ENCODE data around the gene BCAN.

The BCAN gene

GRCh38 chr1:156681196-156681960 is 39.5 kb downstream of the BCAN start:
- intact Hi-C loops (cut with DNase I) = no loop called here
- no peak for DNase-seq

DNA sequence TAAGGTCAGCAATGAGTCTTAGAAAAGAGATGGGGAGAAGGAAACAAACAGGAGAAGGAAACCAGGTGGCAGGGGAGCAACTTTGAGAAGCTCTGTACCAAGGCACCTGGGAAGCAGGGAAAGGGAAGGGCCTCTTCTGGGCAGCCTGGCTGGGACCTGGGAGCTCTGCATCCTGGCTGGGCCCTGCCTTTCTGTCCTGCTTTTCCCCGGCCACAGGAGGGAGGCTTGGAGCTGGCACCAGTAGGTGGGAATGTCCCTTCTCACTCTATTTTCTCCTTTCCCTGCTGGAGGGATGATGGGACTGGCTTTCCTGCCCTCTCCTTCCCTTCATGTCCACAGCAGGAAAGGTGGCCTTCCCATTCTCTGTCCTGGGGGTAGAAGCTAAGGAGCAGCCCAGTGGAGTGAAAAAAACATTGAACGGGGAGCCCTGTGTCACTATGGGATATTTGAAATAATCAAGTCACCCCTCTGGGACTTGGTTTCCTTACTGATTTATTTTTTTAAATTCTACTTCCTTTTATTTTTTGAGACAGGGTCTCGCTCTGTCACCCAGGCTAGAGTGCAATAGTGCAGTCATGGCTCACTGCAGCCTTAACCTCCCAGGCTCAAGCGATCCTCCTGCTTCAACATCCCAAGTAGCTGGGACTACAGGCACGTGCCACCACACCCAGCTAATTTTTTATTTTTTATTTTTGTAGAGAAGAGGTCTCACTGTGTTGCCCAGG is 40.4 kb downstream of the BCAN start:
- intact Hi-C loops (cut with DNase I) = no loop called here
- no peak for DNase-seq

- intact Hi-C loops (cut with DNase I) = no loop called here
Measured at GRCh38 chr1:156684227-156684782, 42.4 kb downstream of the BCAN start.

DNA sequence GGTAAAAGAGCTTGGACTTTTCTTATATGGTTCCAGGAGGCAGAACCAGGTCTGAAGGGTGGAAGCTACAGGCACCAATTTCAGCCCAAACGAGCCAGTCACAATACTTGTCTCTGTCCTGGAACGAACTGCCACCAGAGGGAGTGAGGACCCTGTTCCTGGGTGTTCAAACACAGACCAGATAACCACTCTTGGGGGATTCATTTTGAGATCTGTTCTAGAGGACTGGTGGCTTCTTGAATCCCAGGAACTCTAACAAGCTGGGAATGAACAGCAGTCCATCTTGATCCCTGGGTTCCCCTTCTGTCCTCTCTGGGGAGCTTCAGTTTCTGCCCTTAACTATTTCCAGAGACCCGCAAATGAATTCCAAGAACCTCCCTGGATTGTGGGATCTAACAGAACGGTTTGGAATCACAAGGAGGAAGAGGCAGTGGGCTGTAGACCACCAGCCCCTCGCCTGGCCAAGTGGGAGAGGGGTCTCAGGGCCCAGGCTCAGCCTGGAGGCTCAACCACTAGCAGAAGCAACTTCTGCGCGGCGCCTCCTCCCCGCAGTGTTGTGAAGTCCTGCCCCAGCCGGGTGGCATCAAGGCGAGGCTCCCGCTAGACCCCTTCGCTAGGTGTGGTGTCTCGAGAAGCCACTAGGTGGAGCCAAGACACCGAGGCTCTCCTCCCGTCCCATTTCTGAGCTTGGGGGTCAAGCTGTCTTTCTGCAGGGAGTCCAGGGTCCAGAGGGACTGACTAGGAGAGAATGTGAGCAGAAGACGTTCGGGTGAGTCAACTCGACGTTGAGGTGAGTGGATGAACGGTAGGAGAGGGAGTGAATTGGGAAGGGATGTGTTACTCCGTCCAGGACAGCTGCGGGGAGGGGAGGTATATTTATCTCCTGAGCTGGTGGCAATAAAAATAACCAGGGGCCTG is 47.4 kb downstream of the BCAN start:
- intact Hi-C loops (cut with DNase I) = loop anchor here (5.0 kb wide), 1 partner anchor 38 kb away; the partner anchor contains the start of genes ISG20L2 and METTL25B

More at GRCh38 chr1:156684227-156684782, 42.4 kb downstream of the BCAN start:
- no peak for DNase-seq

GRCh38 chr1:156689953-156690674 is 48.2 kb downstream of the BCAN start:
- intact Hi-C loops (cut with DNase I) = loop anchor here (5.0 kb wide), 1 partner anchor 37 kb away; the partner anchor contains the start of genes ISG20L2 and METTL25B
- DNase-seq = no peak

More for the DNA sequence above, 47.4 kb downstream of the BCAN start:
- peak; percentile 54 to 89 (median 76) for DNase-seq

DNA sequence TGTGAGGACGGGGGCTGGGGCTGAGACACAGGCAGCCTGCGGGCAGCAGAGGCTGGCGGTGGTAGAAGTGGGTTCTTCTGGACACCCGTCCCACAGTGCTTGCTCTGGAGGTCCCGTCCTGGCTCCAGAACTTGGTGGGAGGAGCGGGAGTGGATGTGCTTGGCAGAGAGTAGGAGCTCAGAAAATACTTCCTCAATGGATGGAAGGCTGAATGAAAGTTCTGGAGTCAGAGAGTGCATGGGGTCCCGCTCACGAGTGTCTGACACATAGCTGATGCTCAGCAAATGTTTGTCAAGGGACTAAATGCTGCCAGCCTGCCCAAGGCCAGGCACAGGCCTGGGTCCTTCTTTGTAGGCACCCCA is 48.7 kb downstream of the BCAN start:
- DNase-seq = no peak
- intact Hi-C loops (cut with DNase I) = no loop called here

- intact Hi-C loops (cut with DNase I) = no loop called here
- no peak for DNase-seq
Measured at GRCh38 chr1:156691191-156691590, 49.3 kb downstream of the BCAN start.

GRCh38 chr1:156691665-156692440 is 49.9 kb downstream of the BCAN start:
- no peak for DNase-seq
- intact Hi-C loops (cut with DNase I) = no loop called here

DNA sequence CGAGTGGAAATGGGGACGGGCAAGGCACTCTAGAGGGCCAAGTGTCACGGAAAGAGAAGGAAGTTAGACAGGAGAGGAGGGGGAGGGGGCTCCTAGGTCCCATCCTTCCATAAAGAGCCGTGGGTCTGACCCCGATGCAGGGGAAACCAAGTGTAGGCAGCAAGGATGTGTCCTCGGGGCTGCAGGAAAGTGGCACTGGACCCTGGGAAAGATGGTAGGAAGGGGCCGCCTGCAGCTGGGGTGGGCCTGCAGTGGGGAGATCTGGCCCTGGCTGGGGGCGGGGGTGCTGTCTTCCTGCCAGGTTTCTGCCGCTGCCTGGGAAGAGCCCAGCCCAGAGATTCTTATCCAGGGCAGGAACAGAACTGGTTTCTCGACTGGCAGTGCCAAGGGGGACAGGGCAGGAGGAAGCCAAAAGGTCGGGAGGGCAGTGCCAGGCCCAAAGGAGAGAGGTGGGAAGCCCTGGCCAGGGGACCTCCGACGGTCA is 50.6 kb downstream of the BCAN start:
- DNase-seq = no peak
- intact Hi-C loops (cut with DNase I) = no loop called here

- intact Hi-C loops (cut with DNase I) = no loop called here
- DNase-seq = no peak
Measured at GRCh38 chr1:156692925-156693847, 51.3 kb downstream of the BCAN start.

DNA sequence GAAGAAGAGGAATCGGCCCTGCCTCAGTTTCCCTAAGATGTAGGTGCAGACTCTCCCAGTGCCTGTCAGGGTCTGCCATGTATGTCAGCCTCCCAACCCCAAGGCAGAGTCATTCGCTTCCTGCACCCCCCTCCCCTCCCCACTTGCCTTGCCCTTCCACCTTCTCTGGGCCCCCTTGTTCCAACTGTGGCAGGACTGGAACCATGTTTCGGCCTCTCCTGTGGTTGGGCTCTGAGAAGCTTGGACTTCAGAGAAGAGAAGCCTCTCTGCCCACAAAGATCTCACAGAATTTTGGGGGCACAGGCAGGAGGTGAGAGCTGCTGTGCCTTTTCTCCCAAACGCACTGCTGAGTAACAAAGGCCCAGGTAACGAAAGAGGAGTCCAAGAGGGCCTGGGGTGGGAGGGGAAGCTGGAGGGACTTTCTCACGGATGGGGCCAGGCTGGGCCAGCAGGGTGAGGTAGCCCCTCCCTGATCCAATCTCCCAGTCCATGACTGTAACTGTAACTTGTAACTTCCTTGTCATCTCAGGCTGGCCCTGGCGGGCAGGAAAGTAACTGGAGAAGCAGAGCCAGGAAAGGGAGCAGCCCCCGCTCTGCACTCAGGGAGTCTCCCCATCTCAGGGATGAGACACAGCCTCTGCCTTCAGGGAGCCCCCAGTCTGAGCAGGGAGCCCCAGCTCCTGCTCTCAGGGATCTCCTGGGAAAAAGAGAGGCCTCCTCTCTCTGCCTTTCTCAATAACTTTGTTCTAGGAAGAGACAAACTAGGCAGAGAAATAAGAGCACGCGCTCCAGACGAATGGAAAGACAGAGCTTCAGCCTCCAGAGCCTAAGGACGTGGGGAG is 52.2 kb downstream of the BCAN start:
- intact Hi-C loops (cut with DNase I) = no loop called here
- DNase-seq = no peak

- DNase-seq = no peak
- intact Hi-C loops (cut with DNase I) = no loop called here
Measured at GRCh38 chr1:156694690-156694962, 52.7 kb downstream of the BCAN start.

- intact Hi-C loops (cut with DNase I) = no loop called here
Measured at GRCh38 chr1:156696755-156697154, 54.8 kb downstream of the BCAN start.

DNA sequence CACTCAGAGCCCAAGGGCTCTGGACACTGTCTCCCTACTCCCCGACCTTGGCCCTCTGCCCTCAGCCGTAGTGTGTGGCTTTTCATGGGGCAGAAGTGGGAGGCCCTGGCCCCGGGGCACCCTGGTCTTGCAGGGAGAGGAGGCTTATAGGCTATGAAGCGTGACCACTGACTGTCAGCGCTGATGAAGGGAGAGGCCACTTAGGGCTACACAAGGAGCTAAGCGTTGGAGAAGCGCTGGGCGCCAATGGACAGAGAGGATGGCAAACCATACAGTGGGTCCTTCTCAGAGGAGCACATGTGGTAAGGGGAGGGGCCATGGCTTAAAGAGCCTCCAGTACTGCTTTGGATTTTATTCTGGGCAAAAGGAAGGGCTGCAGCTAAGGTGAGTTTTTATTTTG is 55.6 kb downstream of the BCAN start:
- DNase-seq = no peak
- intact Hi-C loops (cut with DNase I) = no loop called here

More at GRCh38 chr1:156696755-156697154, 54.8 kb downstream of the BCAN start:
- DNase-seq = no peak

DNA sequence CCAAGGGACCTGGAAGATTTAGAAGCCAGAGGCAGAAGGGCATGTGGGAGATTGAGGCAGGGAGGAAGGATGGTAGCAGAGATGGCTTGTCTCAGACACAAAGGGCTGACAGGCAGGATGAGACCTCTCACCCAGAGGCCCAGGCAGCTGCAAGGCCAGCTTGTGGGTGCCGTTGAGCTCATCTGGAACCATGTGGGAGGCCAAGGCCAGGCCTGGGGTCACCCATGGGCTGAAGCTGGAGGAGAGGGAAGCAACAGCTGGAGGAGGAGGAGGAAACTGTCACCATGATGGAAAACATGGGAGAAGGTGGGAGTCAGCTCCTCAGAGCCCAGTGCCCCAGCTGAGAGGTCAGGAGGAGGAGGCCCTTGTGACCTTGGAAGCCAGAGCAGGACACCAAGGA is 57.1 kb downstream of the BCAN start:
- intact Hi-C loops (cut with DNase I) = no loop called here
- DNase-seq = no peak
